HepG2 (cell line): ENCODE measurements around the gene LCP2. TPM values are rescaled to one million over a fixed set of nuclear protein-coding genes. Genes with fewer than 3 reads are reported as not detected.

Experiments used
- EEA1 ChIP-seq: sonication (generic); formaldehyde crosslinking; IDR thresholded peaks from 2 replicates; pipeline ENCODE4 v1.5.1; 2020; ENCODE audit warnings: mild to moderate bottlenecking, missing genetic modification reagents, borderline replicate concordance
- HMGA1 ChIP-seq: sonication (generic); formaldehyde crosslinking; conservative IDR thresholded peaks from 2 replicates; pipeline ENCODE4 v1.4.0; 2020; ENCODE audit warnings: missing genetic modification reagents
- SP4 ChIP-seq: sonication (generic); formaldehyde crosslinking; IDR thresholded peaks from 2 replicates; pipeline ENCODE4 v1.8.1; 2023; ENCODE audit warnings: mild to moderate bottlenecking, missing genetic modification reagents
- TBX2 ChIP-seq: sonication (generic); formaldehyde crosslinking; IDR thresholded peaks from 2 replicates; pipeline ENCODE4 v1.5.0; 2020; ENCODE audit warnings: missing genetic modification reagents, mild to moderate bottlenecking, borderline replicate concordance
- ZKSCAN1 ChIP-seq: fragments of 150-350 bp; IDR thresholded peaks from 2 replicates; pipeline ENCODE4 v1.6.1; 2014; ENCODE audit warnings: low read length
- polyA plus RNA-seq, 8 experiments: library from polyadenylated mRNA; depleted of rRNA in 3 of 8; stranded (reverse) in 7 of 8; unstranded in 1 of 8; fragments of >200 nt; fragmentation: Illumina TruSeq in 4 of 8; extraction: Trizol in 4 of 8; gene quantifications; 2 replicates each; pipeline versions ENCODE4 v1.2.1 to v1.2.3, GENCODE V29; 2011 to 2016; ENCODE audit warnings: low read depth in 4 of 8, missing spikeins in 1 of 8, mixed read lengths in 1 of 8; ENCODE audit not compliant: insufficient read depth in 1 of 8
- total RNA-seq, 5 experiments: library from RNA; depleted of rRNA; stranded (reverse); fragments of >200 nt; fragmentation: Illumina TruSeq; extraction: Trizol; gene quantifications; 2 replicates each; pipeline ENCODE4 v1.2.3, GENCODE V29; 2016; ENCODE audit warnings: low read depth in 1 of 5
- TF ChIP-seq, protein P1 (sequence below): sonication (generic); formaldehyde crosslinking; IDR thresholded peaks from 2 replicates; pipeline ENCODE4 v1.4.0; 2020; ENCODE audit warnings: mild to moderate bottlenecking, missing genetic modification reagents
- TF ChIP-seq, protein P2 (sequence below): sonication (generic); formaldehyde crosslinking; IDR thresholded peaks from 2 replicates; pipeline ENCODE4 v1.4.0; 2020; ENCODE audit warnings: missing genetic modification reagents; ENCODE audit errors: not compliant biosample characterization

LCP2 gene
- total and polyA plus RNA-seq, 2 of the 13 experiments (the other 11 are each of a cell fraction or from before 2014, with no cell fraction given), result not detected

DNA sequence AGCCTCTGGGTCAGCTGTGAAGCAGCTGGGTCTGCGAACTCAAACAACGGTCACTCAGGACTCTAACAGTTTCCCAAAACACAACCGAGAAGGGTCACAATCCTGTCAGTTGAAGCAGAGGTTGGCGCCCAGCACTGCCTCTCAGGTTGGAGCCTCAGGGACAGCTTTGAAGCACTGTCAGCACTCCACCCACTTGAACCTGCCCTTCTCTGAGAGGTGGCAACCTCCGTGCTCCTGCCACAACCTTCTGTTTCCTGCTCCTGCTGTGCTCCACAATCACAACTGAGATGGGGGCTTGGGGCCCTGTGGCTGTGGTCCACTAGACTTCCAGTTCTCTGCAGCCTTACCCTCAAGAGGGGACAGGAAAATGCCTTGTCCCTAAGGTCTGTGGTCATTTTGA is 21.7 kb upstream of the LCP2 start (continued):
- TF ChIP-seq, protein P1, sequence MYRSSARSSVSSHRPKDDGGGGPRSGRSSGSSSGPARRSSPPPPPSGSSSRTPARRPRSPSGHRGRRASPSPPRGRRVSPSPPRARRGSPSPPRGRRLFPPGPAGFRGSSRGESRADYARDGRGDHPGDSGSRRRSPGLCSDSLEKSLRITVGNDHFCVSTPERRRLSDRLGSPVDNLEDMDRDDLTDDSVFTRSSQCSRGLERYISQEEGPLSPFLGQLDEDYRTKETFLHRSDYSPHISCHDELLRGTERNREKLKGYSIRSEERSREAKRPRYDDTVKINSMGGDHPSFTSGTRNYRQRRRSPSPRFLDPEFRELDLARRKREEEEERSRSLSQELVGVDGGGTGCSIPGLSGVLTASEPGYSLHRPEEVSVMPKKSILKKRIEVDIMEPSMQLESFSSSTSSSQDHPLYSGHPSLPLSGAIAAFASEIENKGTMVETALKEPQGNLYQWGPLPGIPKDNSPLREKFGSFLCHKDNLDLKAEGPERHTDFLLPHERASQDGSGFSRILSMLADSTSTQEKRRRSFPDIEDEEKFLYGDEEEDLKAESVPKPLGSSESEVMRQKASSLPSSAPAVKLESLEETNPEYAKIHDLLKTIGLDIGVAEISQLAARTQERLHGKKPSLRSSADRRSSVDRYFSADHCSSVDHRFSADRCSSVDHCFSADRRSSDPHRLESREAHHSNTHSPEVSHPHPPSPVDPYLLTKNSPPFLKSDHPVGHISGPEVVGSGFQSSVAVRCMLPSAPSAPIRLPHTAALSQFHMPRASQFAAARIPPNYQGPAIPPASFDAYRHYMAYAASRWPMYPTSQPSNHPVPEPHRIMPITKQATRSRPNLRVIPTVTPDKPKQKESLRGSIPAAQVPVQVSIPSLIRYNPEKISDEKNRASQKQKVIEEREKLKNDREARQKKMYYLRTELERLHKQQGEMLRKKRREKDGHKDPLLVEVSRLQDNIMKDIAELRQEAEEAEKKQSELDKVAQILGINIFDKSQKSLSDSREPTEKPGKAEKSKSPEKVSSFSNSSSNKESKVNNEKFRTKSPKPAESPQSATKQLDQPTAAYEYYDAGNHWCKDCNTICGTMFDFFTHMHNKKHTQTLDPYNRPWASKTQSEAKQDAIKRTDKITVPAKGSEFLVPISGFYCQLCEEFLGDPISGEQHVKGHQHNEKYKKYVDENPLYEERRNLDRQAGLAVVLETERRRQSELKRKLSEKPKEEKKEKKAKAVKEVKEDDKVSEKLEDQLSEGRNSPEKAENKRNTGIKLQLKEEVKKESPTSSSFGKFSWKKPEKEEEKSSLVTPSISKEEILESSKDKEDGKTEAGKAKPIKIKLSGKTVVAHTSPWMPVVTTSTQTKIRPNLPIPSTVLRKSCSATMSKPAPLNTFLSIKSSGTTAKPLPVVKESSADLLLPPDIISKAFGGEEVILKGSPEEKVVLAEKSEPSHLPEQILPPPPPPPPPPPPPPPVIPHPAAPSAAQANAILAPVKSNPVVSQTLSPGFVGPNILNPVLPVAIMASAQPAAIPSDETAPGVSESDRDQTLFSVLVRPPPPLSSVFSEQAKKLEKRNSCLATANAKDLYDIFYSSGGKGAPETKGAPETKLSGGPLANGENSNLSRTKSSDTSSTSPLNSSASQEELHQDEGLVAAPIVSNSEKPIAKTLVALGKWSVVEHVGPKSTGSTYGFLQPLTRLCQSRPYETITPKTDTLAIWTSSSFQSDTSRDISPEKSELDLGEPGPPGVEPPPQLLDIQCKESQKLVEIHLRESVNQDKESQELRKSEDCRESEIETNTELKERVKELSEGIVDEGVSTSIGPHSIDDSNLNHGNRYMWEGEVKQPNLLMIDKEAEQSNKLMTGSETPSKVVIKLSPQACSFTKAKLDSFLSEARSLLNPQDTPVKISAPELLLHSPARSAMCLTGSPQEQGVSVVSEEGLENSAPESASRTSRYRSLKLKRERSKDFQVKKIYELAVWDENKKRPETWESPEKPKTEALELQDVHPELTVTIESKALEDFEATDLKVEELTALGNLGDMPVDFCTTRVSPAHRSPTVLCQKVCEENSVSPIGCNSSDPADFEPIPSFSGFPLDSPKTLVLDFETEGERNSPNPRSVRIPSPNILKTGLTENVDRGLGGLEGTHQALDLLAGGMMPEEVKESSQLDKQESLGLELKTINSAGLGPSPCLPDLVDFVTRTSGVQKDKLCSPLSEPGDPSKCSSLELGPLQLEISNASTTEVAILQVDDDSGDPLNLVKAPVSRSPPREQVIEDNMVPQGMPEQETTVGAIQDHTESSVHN, result no peak
- no peak for TF ChIP-seq SP4 (CRISPR knock-in tag)
- TF ChIP-seq TBX2, result no peak
- TF ChIP-seq ZKSCAN1, result no peak
- no peak for TF ChIP-seq HMGA1
- TF ChIP-seq EEA1 (CRISPR knock-in tag), result no peak
- TF ChIP-seq, protein P2, sequence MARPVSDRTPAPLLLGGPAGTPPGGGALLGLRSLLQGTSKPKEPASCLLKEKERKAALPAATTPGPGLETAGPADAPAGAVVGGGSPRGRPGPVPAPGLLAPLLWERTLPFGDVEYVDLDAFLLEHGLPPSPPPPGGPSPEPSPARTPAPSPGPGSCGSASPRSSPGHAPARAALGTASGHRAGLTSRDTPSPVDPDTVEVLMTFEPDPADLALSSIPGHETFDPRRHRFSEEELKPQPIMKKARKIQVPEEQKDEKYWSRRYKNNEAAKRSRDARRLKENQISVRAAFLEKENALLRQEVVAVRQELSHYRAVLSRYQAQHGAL, result no peak
- TF ChIP-seq, all 625 proteins: peak for 0
